A549 (cell line): Measurements from ENCODE around the gene MYBPC2. TPM values are rescaled to one million over a fixed set of nuclear protein-coding genes. Genes with fewer than 3 reads are reported as not detected.

Source experiments
- ATAC-seq, 2 experiments: fragments of 200-7000 bp in 1 of 2; fragments of >200 bp in 1 of 2; cut with Nextera tagmentation in 1 of 2; cut with Tn5 transposase in 1 of 2; 3 replicates each; pipeline versions ENCODE4 v1.8.0 to v1.9.1; 2018 to 2020; ENCODE audit warnings: mild to moderate bottlenecking in 1 of 2, moderate library complexity in 1 of 2
- CTCF ChIA-PET: fragments of 300-600 bp; sonication (Branson Sonifier 250); formaldehyde crosslinking; extraction: SDS; loops from one replicate; lab custom pipeline; 2021; ENCODE audit warnings: antibody characterized with exemption, inconsistent platforms; lab: Yijun Ruan, JAX
- POLR2A ChIA-PET: fragments of 350-600 bp; formaldehyde crosslinking; extraction: SDS; loops from one replicate; lab custom pipeline; 2021; ENCODE audit warnings: antibody characterized with exemption, inconsistent platforms; lab: Yijun Ruan, JAX
- DNase-seq, 2 experiments: peaks; one replicate each; pipeline versions ENCODE4 v3.0.0 to v3.0.0-alpha.2; 2011 to 2016; ENCODE audit warnings: low read depth in 1 of 2, low spot score in 1 of 2
- FAIRE-seq: peaks from 2 replicates; lab custom pipeline; 2011; peaks lifted over from hg19 to GRCh38; lab: Jason Lieb, UNC
- H3K27ac ChIP-seq, 2 experiments: fragments of >200 bp; sonication (Bioruptor Twin); formaldehyde crosslinking; 3 replicates each; pipeline ENCODE4 v1.5.1; 2016 to 2017
- H3K4me1 ChIP-seq: fragments of >200 bp; sonication (Bioruptor Twin); formaldehyde crosslinking; 3 replicates; pipeline ENCODE4 v1.6.1; 2016
- H3K4me2 ChIP-seq: fragments of >200 bp; sonication (Bioruptor Twin); formaldehyde crosslinking; 3 replicates; pipeline ENCODE4 v1.6.1; 2016
- H3K4me3 ChIP-seq: fragments of >200 bp; sonication (Bioruptor Twin); formaldehyde crosslinking; 3 replicates; pipeline ENCODE4 v1.5.1; 2016
- H3K9me3 ChIP-seq: fragments of >200 bp; sonication (Bioruptor Twin); formaldehyde crosslinking; 3 replicates; pipeline ENCODE4 v1.6.1; 2016
- CBX2 ChIP-seq: fragments of 200-600 bp; sonication (generic); IDR thresholded peaks from 2 replicates; pipeline ENCODE4 v1.6.1; 2016; ENCODE audit warnings: low read depth, mild to moderate bottlenecking, borderline replicate concordance
- CEBPB ChIP-seq, 2 experiments: fragments of >200 bp in 1 of 2; sonication (Bioruptor Twin) in 1 of 2; formaldehyde crosslinking in 1 of 2; IDR thresholded peaks; 2 replicates each; pipeline ENCODE4 v1.6.1; 2012 to 2016
- CHD2 ChIP-seq: fragments of 150-350 bp; IDR thresholded peaks from 2 replicates; pipeline ENCODE4 v1.6.1; 2014; ENCODE audit warnings: low read length; ENCODE audit not compliant: partially characterized antibody
- CTCF ChIP-seq: fragments of >200 bp; sonication (Bioruptor Twin); formaldehyde crosslinking; IDR thresholded peaks from 3 replicates; pipeline ENCODE4 v1.5.1; 2016
- E2F6 ChIP-seq: IDR thresholded peaks from 2 replicates; pipeline ENCODE4 v1.6.1; 2012; ENCODE audit warnings: low read depth, borderline replicate concordance
- EP300 ChIP-seq, 2 experiments: fragments of >200 bp; sonication (Bioruptor Twin); formaldehyde crosslinking; IDR thresholded peaks; 2 replicates in 1 of 2; 3 replicates in 1 of 2; pipeline ENCODE4 v1.6.1; 2016 to 2017
- HOXA7 ChIP-seq: fragments of 250-450 bp; sonication (Bioruptor Pico); IDR thresholded peaks from 2 replicates; pipeline ENCODE4 v1.5.0; 2020; ENCODE audit warnings: mild to moderate bottlenecking, moderate library complexity
- HOXB13 ChIP-seq: fragments of 250-450 bp; sonication (Bioruptor Pico); IDR thresholded peaks from 2 replicates; pipeline ENCODE4 v1.5.0; 2020; ENCODE audit warnings: low read depth, mild to moderate bottlenecking, moderate library complexity
- JUN ChIP-seq, 2 experiments: fragments of >200 bp; sonication (Bioruptor Twin); formaldehyde crosslinking; IDR thresholded peaks; 2 replicates in 1 of 2; 3 replicates in 1 of 2; pipeline ENCODE4 v1.6.1; 2016 to 2017
- JUNB ChIP-seq: fragments of >200 bp; sonication (Bioruptor Twin); formaldehyde crosslinking; IDR thresholded peaks from 2 replicates; pipeline ENCODE4 v1.6.1; 2016
- MAX ChIP-seq: IDR thresholded peaks from 2 replicates; pipeline ENCODE4 v1.6.1; 2012
- MAZ ChIP-seq: fragments of 150-350 bp; IDR thresholded peaks from 2 replicates; pipeline ENCODE4 v1.6.1; 2014; ENCODE audit warnings: antibody characterized with exemption, low read depth, low read length, borderline replicate concordance
- MYC ChIP-seq: IDR thresholded peaks from 2 replicates; pipeline ENCODE4 v1.6.1; 2012; ENCODE audit warnings: mild to moderate bottlenecking, inconsistent platforms, low read length, improper control_type of control experiment, borderline replicate concordance
- NPAS2 ChIP-seq: fragments of 250-450 bp; sonication (Bioruptor Pico); IDR thresholded peaks from 2 replicates; pipeline ENCODE4 v1.8.0; 2022; ENCODE audit warnings: mild to moderate bottlenecking, moderate library complexity, borderline replicate concordance
- POLR2A ChIP-seq: IDR thresholded peaks from 2 replicates; pipeline ENCODE4 v1.6.1; 2012; ENCODE audit warnings: mild to moderate bottlenecking, low read length
- POLR2AphosphoS2 ChIP-seq: conservative IDR thresholded peaks from 2 replicates; pipeline ENCODE4 v1.6.1; 2012; ENCODE audit warnings: low read length, improper control_type of control experiment, inconsistent platforms
- RAD21 ChIP-seq, 2 experiments: fragments of >200 bp in 1 of 2; sonication (Bioruptor Twin) in 1 of 2; formaldehyde crosslinking in 1 of 2; IDR thresholded peaks in 1 of 2; conservative IDR thresholded peaks in 1 of 2; 2 replicates in 1 of 2; 3 replicates in 1 of 2; pipeline ENCODE4 v1.6.1; 2012 to 2018; ENCODE audit warnings: inconsistent platforms in 1 of 2
- RCOR1 ChIP-seq: fragments of 150-350 bp; IDR thresholded peaks from 2 replicates; pipeline ENCODE4 v1.6.1; 2014; ENCODE audit warnings: antibody characterized with exemption, low read length, low read depth
- SMC3 ChIP-seq: fragments of >200 bp; sonication (Bioruptor Twin); formaldehyde crosslinking; IDR thresholded peaks from 3 replicates; pipeline ENCODE4 v1.6.1; 2018; ENCODE audit warnings: inconsistent platforms
- ZFP36 ChIP-seq: fragments of 450-650 bp; IDR thresholded peaks from 2 replicates; pipeline ENCODE4 v1.6.1; 2014; ENCODE audit warnings: borderline replicate concordance; ENCODE audit not compliant: partially characterized antibody
- WGBS: methylation state at CpG from one replicate; pipeline ENCODE4 v1.1.6; 2017; ENCODE audit errors: missing lambda C conversion rate; 5-methylcytosine and 5-hydroxymethylcytosine counted together
- polyA plus RNA-seq, 4 experiments: library from polyadenylated mRNA; depleted of rRNA in 3 of 4; stranded (reverse); fragments of >200 nt; fragmentation: RNase III in 1 of 4; extraction: RNeasy Plus Mini Kit Qiagen cat#74134 plus additional on column Dnase treatment in 1 of 4; gene quantifications; 2 replicates in 3 of 4; 3 replicates in 1 of 4; pipeline ENCODE4 v1.2.3, GENCODE V29; 2011 to 2017

MYBPC2 gene
- polyA plus RNA-seq, 2 of the 4 experiments (the other 2 are of a cell fraction): 0.10 TPM; not detected in 1

- Histone ChIP-seq H3K4me1 (no peaks in the 10 kb centered on the region), H3K27ac (no peak overlapping the region), H3K4me3 (no peak overlapping the region), H3K4me2 (no peak overlapping the region), H3K9me3 (no peaks in the 10 kb centered on the region)
- POLR2A ChIA-PET: no interaction called here
- FAIRE-seq: no peak
- CTCF ChIA-PET: interaction anchor here (0.6 to 2.2 kb wide), 10 partner anchors 9 to 73 kb away, joined by 3 to 12 read pairs (median 4); no protein-coding TSS in a partner anchor
- ATAC-seq: no peak
- DNase-seq: no peak
- TF ChIP-seq POLR2A (no peak), EP300 (IDR thresholded peaks at IDR 0.05) (no peak), JUN (IDR thresholded peaks at IDR 0.05) (no peak), CBX2 (no peak), NPAS2 (CRISPR knock-in tag) (no peak), MAZ (no peak), HOXB13 (CRISPR knock-in tag) (no peak), RCOR1 (no peak), CEBPB (IDR thresholded peaks at IDR 0.05) (no peak), ZFP36 (no peak), HOXA7 (CRISPR knock-in tag) (no peak), JUNB (no peak)
- 95% methylated on average over 21 of the region's 21 CpGs for WGBS
Measured at GRCh38 chr19:50413531-50413930, 19.2 kb upstream of the MYBPC2 start.

- peak; percentile 67 to 89 for ATAC-seq
- ChIA-PET POLR2A (interaction anchor here (0.7 to 1.3 kb wide), 2 partner anchors 31 to 82 kb away, joined by 3 to 4 read pairs; partner anchors contain the start of gene POLD1), CTCF (interaction anchor here (0.6 to 3.0 kb wide), 35 partner anchors 10 to 383 kb away, joined by 3 to 22 read pairs (median 4); partner anchors contain the start of genes NR1H2 and POLD1)
- peak; percentile 86 to 89 for DNase-seq
- Histone ChIP-seq H3K9me3 (no peaks in the 10 kb centered on the region), H3K27ac (no peak overlapping the region), H3K4me3 (no peak overlapping the region), H3K4me2 (no peak overlapping the region), H3K4me1 (no peaks in the 10 kb centered on the region)
- 70% methylated on average over 35 of the region's 37 CpGs for WGBS
- FAIRE-seq: no peak
- TF ChIP-seq CHD2 (no peak), CTCF (peak; percentile 82), POLR2AphosphoS2 (no peak), JUN (IDR thresholded peaks at IDR 0.05) (0 out of 5 replicates have a peak, but pooled peaks of 1 of the 2 experiments have one; percentile 17), HOXB13 (CRISPR knock-in tag) (no peak), MYC (peak; percentile 87; the same call in 1 of the 2 replicates), ZFP36 (peak; percentile 84), POLR2A (no peak), SMC3 (peak; percentile 77), E2F6 (peak; percentile 31; the same call in 1 of the 2 replicates), MAX (peak; percentile 90), RAD21 (conservative IDR thresholded peaks at IDR 0.05 in 1 of 2, IDR thresholded peaks at IDR 0.05 in 1 of 2) (peak; percentile 52 to 59; a peak in 4 of 5 replicates)
Measured at GRCh38 chr19:50414864-50415660, 17.6 kb upstream of the MYBPC2 start.
